GM19463 (cell line): Measurements from ENCODE around the gene KLLN.
"Not testable (repeated sequence)": the region's sequence is repeated elsewhere in the genome, so short reads cannot be mapped to it uniquely, and the experiment has no call there.

ENCODE experiments used
- ATAC-seq: cut with Tn5 transposase; IDR thresholded peaks from one replicate; pipeline ENCODE4 v1.9.1; 2021; ENCODE audit warnings: mild to moderate bottlenecking, moderate library complexity; ENCODE audit not compliant: unreplicated experiment

The KLLN gene

GRCh38 chr10:87842776-87843497 is 20.4 kb downstream of the KLLN start:
- ATAC-seq: no peak

DNA sequence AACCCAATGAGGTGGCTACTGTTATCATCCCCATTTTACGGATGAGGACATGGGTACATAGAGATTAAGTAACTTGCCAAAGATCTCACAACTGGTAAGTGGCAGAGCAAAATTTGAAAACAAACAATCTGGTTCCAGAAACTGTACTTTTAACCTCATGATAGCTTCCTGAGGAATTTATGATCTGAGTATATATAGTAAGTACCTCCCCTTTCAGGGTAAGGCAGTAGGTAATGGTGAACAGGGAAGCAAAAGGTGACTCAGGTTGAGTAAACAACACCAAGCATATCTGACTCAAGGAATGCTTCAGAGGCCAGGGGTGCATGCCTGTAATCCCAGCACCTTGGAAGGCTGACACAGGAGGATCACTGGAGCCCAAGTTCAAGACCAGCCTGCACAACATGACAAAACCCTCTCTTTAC is 21.1 kb downstream of the KLLN start:
- ATAC-seq: no peak

GRCh38 chr10:87841186-87841585 is 22.1 kb downstream of the KLLN start:
- ATAC-seq: no peak

GRCh38 chr10:87838650-87839049 is 24.7 kb downstream of the KLLN start:
- ATAC-seq: no peak

- no peak for ATAC-seq
These were observed 25.9 kb downstream of the KLLN start for GRCh38 chr10:87837445-87837844.

- no peak for ATAC-seq
These were observed 27.2 kb downstream of the KLLN start for GRCh38 chr10:87836098-87836497.

DNA sequence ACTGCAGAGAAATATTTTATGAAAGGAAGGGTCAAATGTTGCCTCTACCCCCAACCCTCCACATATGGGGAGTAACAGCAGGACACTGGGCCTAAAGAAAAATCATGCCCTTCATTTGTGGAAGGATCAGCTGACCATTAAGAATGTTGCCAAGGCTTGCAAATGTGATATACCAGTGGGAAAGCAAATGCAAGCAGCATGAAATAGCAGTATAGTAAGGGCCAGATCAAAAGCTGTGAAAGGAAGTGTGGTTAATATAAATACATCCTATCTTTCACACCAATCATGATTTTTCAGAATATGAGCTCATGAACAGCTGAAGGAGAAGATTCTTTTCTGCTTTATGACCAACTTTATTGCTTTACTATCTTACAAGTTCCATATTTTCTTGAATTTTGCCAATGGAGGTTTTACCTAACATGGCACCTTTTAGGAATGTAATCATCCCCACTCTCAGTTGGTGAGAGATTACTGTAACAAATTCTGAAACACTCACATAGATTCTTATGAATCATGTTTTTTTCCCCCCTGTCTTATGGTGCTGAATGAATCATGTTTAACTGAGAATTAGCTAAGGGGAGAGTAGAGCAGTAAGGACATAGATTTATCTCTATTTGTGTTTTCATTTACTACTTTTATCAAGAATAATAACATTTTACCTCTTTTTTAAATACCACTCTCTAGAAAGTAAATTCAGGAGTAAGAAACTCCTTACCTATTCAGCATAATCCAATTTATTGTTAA is 33.2 kb downstream of the KLLN start:
- ATAC-seq: no peak

GRCh38 chr10:87829051-87829450 is 34.3 kb downstream of the KLLN start:
- not testable (repeated sequence) for ATAC-seq

GRCh38 chr10:87827681-87828080 is 35.7 kb downstream of the KLLN start:
- no peak for ATAC-seq

DNA sequence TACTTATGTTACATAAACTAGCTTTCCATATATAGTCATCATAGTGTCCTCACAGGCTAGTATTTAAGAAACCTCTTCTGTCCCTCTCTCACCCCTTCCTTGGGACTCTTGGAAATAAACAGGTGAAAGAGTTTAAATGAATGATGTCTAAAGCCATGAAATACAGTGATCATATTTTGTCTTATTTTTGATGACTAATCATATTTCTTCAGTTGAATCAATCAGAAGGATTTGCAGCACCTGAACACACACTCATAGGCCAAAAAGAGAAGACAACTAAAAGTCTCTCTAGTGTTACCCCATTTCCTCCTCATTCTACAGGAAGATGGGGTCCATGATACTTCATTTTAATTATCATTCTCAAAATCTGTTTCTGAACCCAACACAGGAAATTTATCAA is 36.7 kb downstream of the KLLN start:
- no peak for ATAC-seq

DNA sequence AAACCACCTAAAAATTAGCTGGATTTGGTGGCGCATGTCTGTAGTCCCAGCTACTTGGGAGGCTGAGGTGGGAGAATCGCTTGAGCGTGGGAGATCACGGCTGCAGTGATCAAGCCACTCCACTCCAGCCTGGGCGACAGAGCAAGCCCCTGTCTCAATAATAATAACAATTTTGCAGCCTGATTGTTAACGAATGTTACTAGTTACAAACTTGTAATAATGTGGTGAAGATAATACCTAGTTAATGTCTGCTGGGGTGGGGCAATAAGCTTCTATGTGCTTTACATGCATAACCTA is 44.1 kb downstream of the KLLN start:
- no peak for ATAC-seq

DNA sequence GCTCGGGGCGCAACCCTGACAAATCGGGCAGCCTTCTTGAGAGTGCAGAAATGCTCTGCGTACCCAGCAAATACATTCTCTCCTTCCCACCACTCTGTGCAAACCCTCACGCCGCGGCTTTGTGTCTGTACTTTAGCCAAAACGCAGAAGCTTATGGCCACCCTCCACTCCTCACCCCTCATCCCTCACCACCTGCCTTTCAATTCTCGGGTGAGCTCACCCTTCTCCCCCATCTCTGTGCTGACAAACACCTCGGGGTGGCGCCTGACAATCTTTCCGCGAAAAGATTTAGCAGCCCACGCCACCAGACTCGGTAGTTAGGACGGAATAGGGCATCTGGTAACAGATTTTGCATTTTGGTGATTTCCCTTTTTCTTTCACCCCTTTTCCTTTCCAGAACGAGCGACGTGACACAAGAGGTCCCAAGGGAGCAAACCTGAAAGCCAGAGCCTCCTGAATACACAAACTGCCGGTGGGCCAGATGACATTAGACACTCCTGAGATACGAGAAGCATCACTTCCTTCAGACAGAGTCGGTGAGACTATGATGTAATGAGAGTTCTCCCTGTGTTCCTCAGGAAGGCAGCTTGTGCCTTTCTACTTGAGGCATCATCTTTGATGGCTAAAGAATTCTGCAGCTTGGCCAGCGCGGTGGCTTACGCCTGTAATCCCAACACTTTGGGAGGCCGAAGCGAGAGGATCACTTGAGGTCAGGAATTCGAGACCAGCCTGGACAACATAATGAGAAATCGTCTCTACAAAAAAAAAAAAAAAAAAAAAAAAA is 44.6 kb downstream of the KLLN start:
- ATAC-seq: peak; percentile 39

GRCh38 chr10:87817609-87818504 is 45.5 kb downstream of the KLLN start, which contains the start of gene ATAD1:
ATAD1 (minus strand) TSS chr10:87818226; CDS start chr10:87814599, 3,627 bp downstream.
- ATAC-seq: peak; percentile 78

DNA sequence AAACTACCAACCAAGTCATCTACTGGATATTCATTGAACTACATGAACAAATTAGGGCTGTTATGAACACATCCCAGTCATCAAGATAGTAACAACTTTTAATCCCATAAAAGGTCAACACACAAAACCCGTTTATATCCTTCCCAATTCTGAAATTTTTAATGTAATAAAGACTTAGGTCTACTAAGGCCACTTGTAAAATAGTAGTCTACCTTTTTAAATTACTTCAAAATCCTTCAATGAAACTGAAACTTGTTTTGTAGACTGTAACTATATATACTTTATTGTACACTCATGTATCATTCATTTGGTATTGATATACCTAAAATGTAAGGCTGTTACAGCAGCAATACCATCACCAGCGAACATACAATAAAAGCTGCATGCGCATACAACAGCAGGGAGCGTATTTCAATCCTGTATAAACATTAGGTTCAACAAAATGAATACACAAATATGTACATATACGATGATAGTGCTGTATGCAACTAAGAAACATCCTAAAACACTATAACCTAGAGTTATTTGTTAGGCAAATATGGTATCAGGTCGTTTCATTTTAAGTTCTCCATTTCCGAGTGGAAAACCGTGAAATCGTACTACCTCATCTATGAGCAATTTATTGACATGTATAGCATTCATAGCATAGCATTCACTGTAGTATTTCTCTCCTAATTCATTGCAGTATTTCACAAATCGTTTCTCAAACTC is 46.3 kb downstream of the KLLN start:
- ATAC-seq: no peak

GRCh38 chr10:87816163-87816897 is 47.0 kb downstream of the KLLN start:
- ATAC-seq: no peak
